ENCODE data around the gene TBL1X. TPM values are rescaled to one million over a fixed set of nuclear protein-coding genes. Genes with fewer than 3 reads are reported as not detected.

Gene TBL1X
- total and polyA plus RNA-seq, 10 of the 15 experiments (the other 5 are each of a cell fraction or from before 2014, with no cell fraction given): 4.4 to 26.3 (median 10.6) TPM

DNA sequence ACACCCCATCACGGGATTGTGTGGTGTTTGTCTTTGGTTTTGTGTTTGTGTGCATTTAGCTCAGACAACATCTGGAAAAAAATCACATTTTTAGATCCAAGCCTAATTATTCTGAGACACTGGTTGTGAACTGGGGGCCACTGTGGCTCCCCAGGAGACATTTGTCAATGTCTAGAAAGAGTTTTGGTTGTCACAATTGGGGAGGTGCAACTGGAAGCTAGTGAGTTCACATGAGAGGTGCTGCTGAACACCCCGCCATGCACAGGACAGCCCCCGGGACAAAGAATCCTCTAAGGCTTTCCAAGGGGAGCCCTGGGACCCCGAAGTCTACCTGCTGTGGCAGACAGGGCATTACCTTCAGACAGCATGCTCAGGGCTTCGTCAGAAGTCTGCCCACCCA, 274.3 kb downstream of the TBL1X start (continued):
- TF ChIP-seq SPI1 (IDR thresholded peaks at IDR 0.05; ENCODE audit: borderline replicate concordance, insufficient read depth, low read depth, low read length): peak; percentile 92
- TF ChIP-seq BHLHE40 (IDR thresholded peaks at IDR 0.05; ENCODE audit: borderline replicate concordance in 1 of 2, low read depth in 2 of 2, low read length in 1 of 2): no peak
- no peak for TF ChIP-seq STAT1 (conservative IDR thresholded peaks at IDR 0.05)
- no peak for TF ChIP-seq SIX5 (IDR thresholded peaks at IDR 0.05; ENCODE audit: low read depth, low read length, severe bottlenecking)
- TF ChIP-seq RUNX3 (IDR thresholded peaks at IDR 0.05; ENCODE audit: low read length): no peak
- TF ChIP-seq, protein P1, sequence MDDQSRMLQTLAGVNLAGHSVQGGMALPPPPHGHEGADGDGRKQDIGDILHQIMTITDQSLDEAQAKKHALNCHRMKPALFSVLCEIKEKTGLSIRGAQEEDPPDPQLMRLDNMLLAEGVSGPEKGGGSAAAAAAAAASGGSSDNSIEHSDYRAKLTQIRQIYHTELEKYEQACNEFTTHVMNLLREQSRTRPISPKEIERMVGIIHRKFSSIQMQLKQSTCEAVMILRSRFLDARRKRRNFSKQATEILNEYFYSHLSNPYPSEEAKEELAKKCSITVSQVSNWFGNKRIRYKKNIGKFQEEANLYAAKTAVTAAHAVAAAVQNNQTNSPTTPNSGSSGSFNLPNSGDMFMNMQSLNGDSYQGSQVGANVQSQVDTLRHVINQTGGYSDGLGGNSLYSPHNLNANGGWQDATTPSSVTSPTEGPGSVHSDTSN (IDR thresholded peaks at IDR 0.05; ENCODE audit: insufficient replicate concordance, low read depth, low read length): peak; percentile 68
- 0 out of 2 replicates have a peak, but pooled peaks have one; percentile 28 for TF ChIP-seq MTA2 (IDR thresholded peaks at IDR 0.05; ENCODE audit: low read depth)
- no peak for TF ChIP-seq BMI1 (IDR thresholded peaks at IDR 0.05; ENCODE audit: borderline replicate concordance)
- TF ChIP-seq TCF7 (IDR thresholded peaks at IDR 0.05; ENCODE audit: borderline replicate concordance): no peak
- TF ChIP-seq RCOR1 (conservative IDR thresholded peaks at IDR 0.05; ENCODE audit: low read depth, low read length): no peak
- 0 out of 4 replicates have a peak, but pooled peaks of 1 of the 2 experiments have one; percentile 11 for TF ChIP-seq IKZF2 (IDR thresholded peaks at IDR 0.05)
- TF ChIP-seq YY1 (IDR thresholded peaks at IDR 0.05; ENCODE audit: low read depth, low read length): no peak
- no peak for TF ChIP-seq RFX5 (IDR thresholded peaks at IDR 0.05; ENCODE audit: low read depth, low read length)
- TF ChIP-seq ZNF217 (IDR thresholded peaks at IDR 0.05): no peak
- no peak for TF ChIP-seq MTA3 (IDR thresholded peaks at IDR 0.05; ENCODE audit: borderline replicate concordance, low read length)
- no peak for TF ChIP-seq NR2C1 (IDR thresholded peaks at IDR 0.05)
- no peak for TF ChIP-seq NFIC (IDR thresholded peaks at IDR 0.05; ENCODE audit: low read depth, low read length)
- TF ChIP-seq HCFC1 (IDR thresholded peaks at IDR 0.05; ENCODE audit: low read length): no peak
- no peak for TF ChIP-seq CEBPZ (IDR thresholded peaks at IDR 0.05; ENCODE audit: low read depth, low read length)
- TF ChIP-seq KDM1A (IDR thresholded peaks at IDR 0.05; ENCODE audit: borderline replicate concordance): no peak
- peak; percentile 45; the same call in 1 of the 2 replicates for TF ChIP-seq BCL11A (IDR thresholded peaks at IDR 0.05; ENCODE audit: low read depth, low read length)
- no peak for TF ChIP-seq HDAC6 (IDR thresholded peaks at IDR 0.05; ENCODE audit: unreplicated experiment)
- TF ChIP-seq KLF5 (IDR thresholded peaks at IDR 0.05; ENCODE audit: partially characterized antibody): no peak

Measured in GM12878 (cell line).